Glutamatergic neuron (in vitro differentiated cells): ENCODE data around the gene NARS2. TPM values are rescaled to one million over a fixed set of nuclear protein-coding genes. Genes with fewer than 3 reads are reported as not detected.

Experiments
- DNase-seq: peaks from one replicate; pipeline ENCODE4 v3.0.0; 2022
- H3K27ac Mint-ChIP-seq: one replicate; pipeline ENCODE4 v1.8.0; 2020; ENCODE audit warnings: mild to moderate bottlenecking, mixed read lengths, inconsistent platforms; ENCODE audit not compliant: unreplicated experiment
- H3K27me3 Mint-ChIP-seq: one replicate; pipeline ENCODE4 v1.8.0; 2020; ENCODE audit warnings: mild to moderate bottlenecking, moderate library complexity, mixed read lengths, inconsistent platforms; ENCODE audit not compliant: unreplicated experiment
- H3K36me3 Mint-ChIP-seq: one replicate; pipeline ENCODE4 v1.8.0; 2020; ENCODE audit warnings: mild to moderate bottlenecking, mixed read lengths, inconsistent platforms; ENCODE audit not compliant: unreplicated experiment
- H3K4me1 Mint-ChIP-seq: one replicate; pipeline ENCODE4 v1.8.0; 2020; ENCODE audit warnings: mild to moderate bottlenecking, low read depth, mixed read lengths, inconsistent platforms; ENCODE audit not compliant: unreplicated experiment
- H3K4me3 Mint-ChIP-seq: one replicate; pipeline ENCODE4 v1.8.0; 2020; ENCODE audit warnings: mild to moderate bottlenecking, mixed read lengths, inconsistent platforms; ENCODE audit not compliant: unreplicated experiment
- H3K9me3 Mint-ChIP-seq: one replicate; pipeline ENCODE4 v1.8.0; 2020; ENCODE audit warnings: mild to moderate bottlenecking, moderate library complexity, mixed read lengths, inconsistent platforms; ENCODE audit not compliant: unreplicated experiment
- total RNA-seq: library from RNA; stranded (reverse); fragmentation: NEBNext Ultra II Directional; extraction: Animal tissue kit (Norgen Biotek cat#: 25700); gene quantifications from one replicate; pipeline ENCODE4 v1.2.1, GENCODE V29; 2021; ENCODE audit not compliant: unreplicated experiment
- TF ChIP-seq, protein P1 (sequence below): fragments of 200-600 bp; sonication (generic); IDR thresholded peaks from one replicate; pipeline ENCODE4 v1.5.0; 2021; ENCODE audit not compliant: partially characterized antibody, unreplicated experiment

Gene NARS2
- total RNA-seq, 1 donor from 2014 or later = 21.1 TPM

DNA sequence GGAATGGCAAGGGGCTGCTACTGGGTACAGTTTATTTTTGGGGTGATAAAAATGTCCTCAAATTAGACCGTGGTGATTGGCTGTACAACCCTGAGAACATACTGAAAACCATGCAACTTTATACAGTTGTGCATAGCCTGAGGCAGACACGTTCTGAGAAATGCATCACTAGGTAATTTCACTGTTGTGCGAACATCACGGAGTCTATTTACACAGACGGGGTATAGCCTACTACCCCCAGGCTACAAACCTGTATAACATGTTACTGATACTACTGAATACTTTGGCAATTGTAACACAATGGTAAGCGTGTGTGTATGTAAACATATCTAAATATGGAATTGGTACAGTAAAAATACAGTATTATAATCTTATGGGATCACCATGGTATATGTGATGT is 23.6 kb downstream of the NARS2 start:
- no peaks in the 10 kb centered on the region for H3K27me3 Mint-ChIP-seq
- DNase-seq = no peak
- H3K36me3 Mint-ChIP-seq = peaks cover 6% of the 10 kb centered on the region
- H3K27ac Mint-ChIP-seq = no peak overlapping the region
- no peak overlapping the region for H3K4me3 Mint-ChIP-seq
- TF ChIP-seq, protein P1, sequence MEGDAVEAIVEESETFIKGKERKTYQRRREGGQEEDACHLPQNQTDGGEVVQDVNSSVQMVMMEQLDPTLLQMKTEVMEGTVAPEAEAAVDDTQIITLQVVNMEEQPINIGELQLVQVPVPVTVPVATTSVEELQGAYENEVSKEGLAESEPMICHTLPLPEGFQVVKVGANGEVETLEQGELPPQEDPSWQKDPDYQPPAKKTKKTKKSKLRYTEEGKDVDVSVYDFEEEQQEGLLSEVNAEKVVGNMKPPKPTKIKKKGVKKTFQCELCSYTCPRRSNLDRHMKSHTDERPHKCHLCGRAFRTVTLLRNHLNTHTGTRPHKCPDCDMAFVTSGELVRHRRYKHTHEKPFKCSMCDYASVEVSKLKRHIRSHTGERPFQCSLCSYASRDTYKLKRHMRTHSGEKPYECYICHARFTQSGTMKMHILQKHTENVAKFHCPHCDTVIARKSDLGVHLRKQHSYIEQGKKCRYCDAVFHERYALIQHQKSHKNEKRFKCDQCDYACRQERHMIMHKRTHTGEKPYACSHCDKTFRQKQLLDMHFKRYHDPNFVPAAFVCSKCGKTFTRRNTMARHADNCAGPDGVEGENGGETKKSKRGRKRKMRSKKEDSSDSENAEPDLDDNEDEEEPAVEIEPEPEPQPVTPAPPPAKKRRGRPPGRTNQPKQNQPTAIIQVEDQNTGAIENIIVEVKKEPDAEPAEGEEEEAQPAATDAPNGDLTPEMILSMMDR = no peak
- no peaks in the 10 kb centered on the region for H3K4me1 Mint-ChIP-seq
- H3K9me3 Mint-ChIP-seq = peaks cover 1% of the 10 kb centered on the region

DNA sequence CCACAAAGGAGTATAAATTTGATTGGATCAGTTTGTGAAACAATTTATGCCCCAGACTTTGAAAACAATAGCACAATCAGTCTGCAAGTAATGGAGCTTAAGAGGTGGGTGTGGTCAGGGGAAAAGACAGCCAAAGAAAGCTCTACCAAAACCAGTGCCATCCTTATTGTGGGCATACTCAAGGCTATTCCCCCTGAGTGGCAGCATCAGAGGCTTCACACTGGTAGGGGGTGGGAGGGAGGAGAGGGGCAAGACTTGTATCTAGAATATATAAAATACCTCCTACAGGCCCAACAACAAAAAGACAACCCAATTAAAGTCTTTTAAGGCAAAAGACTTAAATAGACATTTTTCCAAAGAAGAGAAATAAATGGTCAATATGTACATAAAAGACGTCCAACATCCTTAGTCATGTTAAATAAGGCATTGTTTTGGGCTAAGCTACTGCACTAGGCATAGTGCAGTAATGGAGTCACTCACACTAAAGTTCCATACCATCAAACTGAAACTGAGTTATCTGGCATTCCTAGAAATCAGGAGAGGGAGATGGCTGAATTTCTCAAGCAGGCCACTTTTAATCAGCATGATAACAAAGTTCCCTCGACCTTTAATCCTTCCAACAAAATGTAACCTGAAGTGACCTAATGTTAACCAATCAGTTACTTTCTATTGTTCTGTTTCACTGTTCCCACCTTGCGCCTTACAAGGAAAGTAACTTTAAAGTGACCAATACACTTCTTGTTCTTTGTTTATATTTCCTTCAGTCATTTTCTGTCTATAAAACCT is 24.8 kb downstream of the NARS2 start:
- no peak for DNase-seq
- no peaks in the 10 kb centered on the region for H3K27me3 Mint-ChIP-seq
- H3K4me3 Mint-ChIP-seq = no peak overlapping the region
- H3K4me1 Mint-ChIP-seq = no peaks in the 10 kb centered on the region
- H3K36me3 Mint-ChIP-seq = no peaks in the 10 kb centered on the region
- TF ChIP-seq, protein P1 = no peak
- peaks cover 1% of the 10 kb centered on the region for H3K9me3 Mint-ChIP-seq
- H3K27ac Mint-ChIP-seq = no peak overlapping the region

DNA sequence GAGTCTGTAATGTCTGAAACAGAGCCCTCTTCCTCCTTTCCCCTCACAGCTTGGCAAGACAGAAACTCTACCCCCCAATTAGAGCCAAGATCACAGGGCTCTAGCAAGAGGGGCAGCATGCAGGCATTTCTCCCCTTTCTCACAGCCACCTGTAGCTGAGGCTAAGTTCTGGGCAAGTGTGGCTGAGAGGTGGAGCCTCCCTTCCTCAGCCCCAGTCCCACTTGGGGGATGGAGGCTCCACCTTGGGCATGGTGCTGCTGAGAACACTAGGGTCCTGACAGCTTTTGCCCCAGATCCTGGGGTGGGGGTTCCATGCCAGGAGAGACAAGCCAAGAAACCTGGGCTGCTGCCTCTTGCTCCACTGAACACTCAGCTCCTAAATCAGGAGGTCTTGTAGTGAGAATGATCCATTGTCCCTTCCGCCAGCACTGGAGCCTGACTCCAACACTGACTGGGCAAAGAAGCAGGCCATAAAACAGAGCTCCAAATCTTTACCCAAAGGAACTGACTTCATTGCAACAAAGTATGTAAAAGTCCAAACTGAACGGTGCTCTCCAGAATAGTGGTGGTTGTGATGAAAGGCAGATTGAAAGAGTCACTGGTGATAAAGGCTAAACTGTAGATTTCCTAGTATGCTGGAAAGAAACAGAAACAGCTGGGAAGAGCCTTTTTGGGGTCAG is 25.6 kb downstream of the NARS2 start:
- no peaks in the 10 kb centered on the region for H3K27me3 Mint-ChIP-seq
- TF ChIP-seq, protein P1 = no peak
- no peak overlapping the region for H3K27ac Mint-ChIP-seq
- peaks cover 1% of the 10 kb centered on the region for H3K9me3 Mint-ChIP-seq
- no peak overlapping the region for H3K4me3 Mint-ChIP-seq
- no peaks in the 10 kb centered on the region for H3K4me1 Mint-ChIP-seq
- DNase-seq = no peak
- H3K36me3 Mint-ChIP-seq = no peaks in the 10 kb centered on the region

DNA sequence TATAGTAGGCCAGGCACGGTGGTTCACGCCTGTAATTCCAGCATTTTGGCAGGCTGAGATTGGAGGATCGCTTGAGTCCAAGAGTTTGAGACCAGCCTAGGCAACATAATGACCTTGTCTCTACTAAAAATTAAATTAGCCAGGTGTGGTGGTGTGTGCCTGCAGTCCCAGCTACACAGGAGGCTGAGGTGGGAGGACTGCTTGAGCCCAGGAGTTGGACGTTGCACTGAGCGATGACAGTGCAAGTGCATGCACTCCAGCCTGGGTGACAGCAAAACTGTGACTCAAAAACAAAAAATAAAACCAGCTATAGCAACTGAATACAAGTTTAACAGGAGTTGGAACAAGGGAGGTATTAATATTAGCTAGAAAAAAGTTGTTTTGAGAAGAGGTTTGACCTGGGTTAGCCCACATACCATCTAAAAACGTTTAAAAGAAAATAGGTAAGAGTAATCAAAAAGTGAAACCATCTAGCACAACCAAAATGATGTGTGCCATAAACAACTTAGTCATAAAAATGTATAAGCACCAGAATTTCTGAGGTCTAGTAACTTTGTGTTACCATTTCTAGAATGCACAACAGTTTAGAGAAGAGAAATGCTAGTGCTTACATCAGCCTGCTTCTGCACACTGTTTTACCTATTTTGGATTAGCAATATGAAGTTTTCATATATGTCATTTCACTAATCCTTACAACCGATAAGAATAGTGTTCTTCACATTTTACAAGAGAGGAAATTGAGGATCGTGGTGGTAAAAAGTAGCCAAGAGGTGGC is 26.5 kb downstream of the NARS2 start:
- Mint-ChIP-seq H3K36me3 (no peaks in the 10 kb centered on the region), H3K9me3 (peaks cover 1% of the 10 kb centered on the region), H3K4me1 (no peaks in the 10 kb centered on the region), H3K27ac (no peak overlapping the region), H3K4me3 (no peak overlapping the region), H3K27me3 (no peaks in the 10 kb centered on the region)
- no peak for DNase-seq
- TF ChIP-seq, protein P1 = no peak
